PC-3 (cell line): ENCODE results near the gene VAMP8.

Source experiments
- CTCF ChIP-seq: fragments of 300-600 bp; sonication (generic); conservative IDR thresholded peaks from 2 replicates; pipeline ENCODE4 v1.5.1; 2017; ENCODE audit warnings: antibody characterized with exemption, low read depth, mild to moderate bottlenecking, low read length
- EZH2phosphoT487 ChIP-seq: fragments of 300-600 bp; sonication (generic); IDR thresholded peaks from 2 replicates; pipeline ENCODE4 v1.6.1; 2018; ENCODE audit warnings: mild to moderate bottlenecking, antibody characterized with exemption, low read length, borderline replicate concordance

GRCh38 chr2:85604568-85605339, 27.4 kb downstream of the VAMP8 start:
- TF ChIP-seq CTCF = no peak
- no peak for TF ChIP-seq EZH2phosphoT487
